ENCODE measurements around the gene SPANXN3. TPM values are rescaled to one million over a fixed set of nuclear protein-coding genes. Genes with fewer than 3 reads are reported as not detected.
"Not testable (repeated sequence)": the region's sequence is repeated elsewhere in the genome, so short reads cannot be mapped to it uniquely, and the experiment has no call there.

The SPANXN3 gene, protein sequence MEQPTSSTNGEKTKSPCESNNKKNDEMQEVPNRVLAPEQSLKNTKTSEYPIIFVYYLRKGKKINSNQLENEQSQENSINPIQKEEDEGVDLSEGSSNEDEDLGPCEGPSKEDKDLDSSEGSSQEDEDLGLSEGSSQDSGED
- not detected for total RNA-seq

DNA sequence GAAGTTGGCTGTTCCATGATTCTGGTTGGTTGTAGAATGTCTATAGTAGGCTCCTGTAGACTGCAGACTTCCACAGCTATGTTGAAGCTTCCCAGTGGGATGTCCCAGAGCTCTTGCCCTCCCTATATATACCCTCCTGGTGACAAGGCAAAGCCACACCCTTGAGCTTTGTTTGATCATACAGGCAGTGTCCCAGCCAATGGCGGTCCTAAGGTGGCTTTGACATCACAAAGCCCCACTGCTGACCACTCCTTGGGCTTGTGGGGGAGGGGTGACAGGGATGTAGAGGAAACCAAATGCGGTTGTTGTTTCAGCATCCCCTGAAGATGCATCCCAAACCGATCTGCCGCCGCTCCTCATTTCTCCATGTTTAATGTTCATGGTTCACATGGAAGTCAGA lies at the start of gene SPANXN3:
TSS of gene SPANXN3 (minus strand) at position 101 of the 400 bp plus-strand sequence. CDS start at position 17, 84 bp downstream.
- not testable (repeated sequence) for DNase-seq

DNA sequence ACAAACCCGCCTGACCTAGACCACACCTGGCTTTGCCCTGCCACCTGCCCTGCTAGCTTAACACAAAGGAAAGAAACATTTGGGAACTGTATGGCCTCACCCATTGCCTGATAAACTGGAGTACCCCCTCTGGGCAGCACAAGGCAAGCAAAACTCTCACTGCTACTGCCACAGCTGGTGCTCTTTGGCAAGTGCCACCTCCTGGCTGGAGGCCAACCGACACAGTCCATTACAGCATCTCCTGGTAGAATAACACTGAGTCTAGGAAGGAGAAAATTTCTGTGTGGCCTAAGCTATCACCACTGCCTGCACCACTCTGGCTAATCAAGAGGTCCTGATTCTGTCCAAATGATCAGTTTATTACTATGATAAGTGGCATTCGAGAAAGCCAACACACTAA lies 18.9 kb upstream of the SPANXN3 start:
- no peak for DNase-seq

DNA sequence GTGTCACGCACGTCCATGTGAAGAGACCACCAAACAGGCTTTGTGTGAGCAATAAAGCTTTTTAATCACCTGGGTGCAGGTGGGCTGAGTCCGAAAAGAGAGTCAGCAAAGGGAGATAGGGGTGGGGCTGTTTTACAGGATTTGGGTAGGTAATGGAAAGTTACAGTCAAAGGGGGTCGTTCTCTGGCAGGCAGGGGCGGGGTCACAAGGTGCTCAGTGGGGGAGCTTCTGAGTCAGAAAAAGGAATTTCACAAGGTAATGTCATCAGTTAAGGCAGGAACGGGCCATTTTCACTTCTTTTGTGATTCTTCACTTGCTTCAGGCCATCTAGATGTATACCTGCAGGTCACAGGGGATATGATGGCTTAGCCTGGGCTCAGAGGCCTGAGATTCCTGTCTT lies 15.1 kb downstream of the SPANXN3 start:
- DNase-seq = not testable (repeated sequence)

DNA sequence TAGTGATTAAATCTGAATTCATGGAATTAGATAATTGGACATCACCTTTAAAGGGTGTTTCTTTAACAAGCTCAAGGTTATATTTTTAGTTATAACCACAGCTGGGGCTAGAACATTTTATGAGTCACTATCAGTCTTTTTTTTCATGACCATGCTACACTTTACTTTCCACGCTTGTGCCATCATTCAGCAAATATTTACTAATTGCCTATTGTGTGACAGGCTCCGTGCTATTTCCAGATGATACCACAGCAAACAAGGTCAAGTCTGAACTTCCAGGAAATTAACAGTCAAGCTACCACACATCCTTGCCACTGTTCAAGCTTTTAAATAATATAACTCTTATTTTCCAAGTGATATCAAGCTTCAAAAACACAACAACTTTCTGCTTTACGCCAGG lies 16.5 kb downstream of the SPANXN3 start:
- no peak for DNase-seq

DNA sequence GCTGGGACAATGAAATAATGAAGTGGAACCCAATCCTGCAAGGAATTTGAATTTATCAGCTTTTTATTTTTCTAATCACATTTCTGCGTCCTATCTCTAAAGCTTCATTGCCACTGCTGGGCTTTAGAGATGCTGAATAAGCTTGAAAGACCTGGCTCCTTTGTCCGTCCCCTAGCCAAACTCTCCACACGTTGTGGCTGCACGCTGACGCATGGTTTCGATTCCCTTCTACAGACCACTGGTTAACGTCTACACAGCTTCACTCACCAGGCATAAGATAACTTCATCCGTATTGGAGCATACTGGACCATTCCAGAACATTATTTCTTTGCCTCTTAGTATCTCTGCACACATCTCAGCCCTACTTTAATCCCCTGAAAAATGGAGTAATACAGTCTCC lies 31.2 kb downstream of the SPANXN3 start:
- DNase-seq = no peak

DNA sequence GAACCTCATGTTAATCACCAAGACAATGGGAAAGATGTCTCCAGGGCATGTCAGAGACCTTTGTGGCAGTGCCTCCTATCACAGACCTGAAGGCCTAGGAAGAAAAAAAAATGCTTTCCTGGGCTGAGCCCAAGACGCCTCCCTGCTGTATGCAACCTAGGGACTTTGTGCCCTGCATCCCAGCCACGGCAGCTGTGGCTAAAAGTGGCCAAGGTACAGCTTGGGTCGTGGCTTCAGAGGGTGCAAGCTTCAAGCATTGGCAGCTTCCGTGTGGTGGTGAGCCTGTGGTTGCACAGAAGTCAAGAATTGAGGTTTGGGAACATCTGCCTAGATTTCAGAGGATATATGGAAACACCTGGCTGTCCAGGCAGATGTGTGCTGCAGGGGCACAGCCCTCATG lies 40.5 kb downstream of the SPANXN3 start:
- DNase-seq = no peak

DNA sequence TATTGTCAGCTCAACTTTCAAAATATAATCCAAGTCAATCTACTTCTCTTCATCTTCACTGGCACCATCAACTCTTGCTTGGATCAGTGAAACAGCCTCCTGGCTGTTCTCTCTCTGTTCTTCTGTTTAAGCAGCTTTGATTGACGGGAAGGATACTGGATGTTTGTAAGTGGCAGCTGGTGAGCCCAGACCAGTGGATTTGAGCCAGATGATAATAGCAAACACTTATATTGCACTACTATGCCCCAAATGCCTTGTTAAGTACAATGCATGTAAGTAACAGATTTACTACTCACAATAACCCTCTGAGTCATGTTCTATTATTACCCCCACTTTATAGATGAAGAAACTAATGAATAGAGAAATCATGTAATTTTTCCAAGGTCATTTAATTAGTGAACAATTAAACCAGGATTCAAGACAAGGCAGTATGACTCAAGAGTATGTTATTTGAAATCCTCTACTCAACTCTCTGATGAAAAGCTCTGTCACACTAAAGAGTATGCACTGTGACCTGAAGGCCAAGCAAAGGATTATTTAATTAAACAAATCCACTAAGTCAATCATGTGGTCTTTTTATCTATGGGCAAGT lies 44.8 kb downstream of the SPANXN3 start:
- no peak for DNase-seq

DNA sequence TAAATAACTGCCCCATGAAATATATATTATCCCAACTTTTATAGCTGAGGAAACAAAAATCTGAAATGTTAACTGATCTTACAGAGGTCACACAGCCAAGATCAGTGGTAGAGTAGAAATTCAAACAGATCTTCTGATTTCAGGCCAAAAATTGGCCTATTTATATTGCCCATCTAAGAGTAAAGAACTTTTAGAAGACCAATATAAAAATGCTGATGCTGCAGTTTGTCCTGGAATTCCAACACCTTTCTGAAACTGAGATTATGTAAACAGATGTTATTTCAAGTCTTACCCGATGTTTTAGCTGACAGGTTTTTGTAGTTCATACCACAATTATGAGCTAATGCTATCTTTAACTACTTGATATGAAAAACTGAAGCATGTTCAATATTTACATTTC lies 51.1 kb downstream of the SPANXN3 start:
- no peak for DNase-seq

DNA sequence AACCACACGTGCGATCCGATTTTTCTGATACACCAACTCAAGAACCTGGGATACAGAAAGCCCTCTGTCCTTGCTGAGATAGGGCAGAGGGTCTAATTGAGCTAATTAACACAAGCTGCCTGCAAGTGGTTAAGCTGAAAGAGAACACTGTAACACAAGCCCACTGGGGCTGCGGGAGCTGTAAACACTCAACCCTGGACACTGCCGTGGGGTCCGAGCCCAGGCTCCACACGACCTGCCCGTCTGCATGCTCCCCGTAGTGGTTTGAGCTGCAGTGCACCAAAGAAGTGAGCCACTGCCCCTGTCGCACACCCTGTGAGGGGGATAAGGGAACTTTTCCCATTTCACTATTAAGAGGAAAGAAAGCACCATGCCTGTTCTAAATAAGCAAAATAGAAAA lies 54.6 kb downstream of the SPANXN3 start:
- no peak for DNase-seq

DNA sequence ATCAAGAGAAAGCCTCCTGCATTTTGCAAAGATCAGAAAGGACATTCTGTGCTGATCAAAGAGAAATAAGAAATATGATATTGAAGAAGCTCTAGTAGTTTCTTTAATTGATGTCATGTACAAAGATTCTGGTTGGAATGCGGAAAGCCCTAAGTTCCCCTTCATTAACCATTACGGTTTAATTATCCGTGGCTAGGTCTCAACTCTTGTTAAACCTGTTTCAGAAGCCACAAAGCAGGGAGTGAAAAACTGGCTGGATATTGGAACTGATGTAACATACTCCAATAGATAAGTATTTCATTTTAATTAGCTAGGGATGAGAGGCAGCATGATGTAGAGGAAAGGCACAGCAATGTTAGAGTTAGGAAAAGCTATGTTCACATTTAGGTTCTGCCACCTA lies 55.7 kb downstream of the SPANXN3 start:
- DNase-seq = no peak

Other genes starting within 250 kb of the SPANXN3 start
- gene SLITRK4, start 118.6 kb upstream of the SPANXN3 start, total RNA-seq = 1.6 TPM
- gene SPANXN2, start 203.3 kb upstream of the SPANXN3 start, total RNA-seq = not detected

Data from skin of body (tissue), 2 donors.